WTC11 (cell line): ENCODE measurements around the gene EMX2. TPM values are rescaled to one million over a fixed set of nuclear protein-coding genes. Genes with fewer than 3 reads are reported as not detected.

ENCODE experiments used
- ATAC-seq: fragments of 200-7000 bp; cut with Tn5 transposase; 2 replicates; pipeline ENCODE4 v1.10.0; 2021; ENCODE audit warnings: mild to moderate bottlenecking, moderate library complexity
- CTCF ChIA-PET: fragments of 300-600 bp; sonication (Branson Sonifier 250); formaldehyde crosslinking; loops from one replicate; lab custom pipeline; 2021; ENCODE audit warnings: antibody characterized with exemption; lab: Charles Lee
- POLR2A ChIA-PET: fragments of 350-600 bp; sonication (Branson Sonifier 250); formaldehyde crosslinking; loops from one replicate; lab custom pipeline; 2021; ENCODE audit warnings: antibody characterized with exemption; lab: Charles Lee
- DNase-seq: peaks from one replicate; pipeline ENCODE4 v3.0.0; 2021; ENCODE audit warnings: low spot score
- H3K27ac Mint-ChIP-seq: 2 replicates; pipeline ENCODE4 v1.8.0; 2021; ENCODE audit warnings: mixed read lengths
- H3K27me3 Mint-ChIP-seq: 2 replicates; pipeline ENCODE4 v1.8.0; 2021; ENCODE audit warnings: low read depth, mild to moderate bottlenecking, moderate library complexity, mixed read lengths
- H3K36me3 Mint-ChIP-seq: 2 replicates; pipeline ENCODE4 v1.8.0; 2021; ENCODE audit warnings: mixed read lengths
- H3K4me1 Mint-ChIP-seq: 2 replicates; pipeline ENCODE4 v1.8.0; 2022; ENCODE audit warnings: mixed read lengths
- H3K4me3 Mint-ChIP-seq: 2 replicates; pipeline ENCODE4 v1.8.0; 2021; ENCODE audit warnings: mild to moderate bottlenecking, moderate library complexity, mixed read lengths
- H3K9me3 Mint-ChIP-seq: 2 replicates; pipeline ENCODE4 v1.8.0; 2021; ENCODE audit warnings: mixed read lengths
- ARID4B ChIP-seq: sonication (generic); formaldehyde crosslinking; IDR thresholded peaks from 2 replicates; pipeline ENCODE4 v1.8.0; 2023; ENCODE audit warnings: missing genetic modification reagents, mild to moderate bottlenecking, borderline replicate concordance
- FOXP4 ChIP-seq: sonication (generic); formaldehyde crosslinking; IDR thresholded peaks from 2 replicates; pipeline ENCODE4 v1.8.0; 2022; ENCODE audit warnings: mild to moderate bottlenecking, missing genetic modification reagents
- GABPB1 ChIP-seq: sonication (generic); formaldehyde crosslinking; IDR thresholded peaks from 2 replicates; pipeline ENCODE4 v1.8.1; 2023; ENCODE audit warnings: mild to moderate bottlenecking, missing genetic modification reagents
- IRF1 ChIP-seq: sonication (generic); formaldehyde crosslinking; IDR thresholded peaks from 2 replicates; pipeline ENCODE4 v1.8.0; 2023; ENCODE audit warnings: missing genetic modification reagents
- JUN ChIP-seq: sonication (generic); formaldehyde crosslinking; IDR thresholded peaks from 2 replicates; pipeline ENCODE4 v1.8.0; 2023; ENCODE audit warnings: mild to moderate bottlenecking, missing genetic modification reagents
- MLX ChIP-seq: sonication (generic); formaldehyde crosslinking; IDR thresholded peaks from 2 replicates; pipeline ENCODE4 v1.8.1; 2023; ENCODE audit warnings: mild to moderate bottlenecking, missing genetic modification reagents, moderate library complexity
- NFE2L1 ChIP-seq: sonication (generic); formaldehyde crosslinking; IDR thresholded peaks from 2 replicates; pipeline ENCODE4 v1.8.1; 2023; ENCODE audit warnings: missing genetic modification reagents
- TP53 ChIP-seq: sonication (generic); formaldehyde crosslinking; IDR thresholded peaks from 2 replicates; pipeline ENCODE4 v1.8.1; 2023; ENCODE audit warnings: mild to moderate bottlenecking, missing genetic modification reagents
- USF1 ChIP-seq: sonication (generic); formaldehyde crosslinking; IDR thresholded peaks from 2 replicates; pipeline ENCODE4 v1.8.0; 2022; ENCODE audit warnings: mild to moderate bottlenecking, missing genetic modification reagents
- USF2 ChIP-seq: sonication (generic); formaldehyde crosslinking; IDR thresholded peaks from 2 replicates; pipeline ENCODE4 v1.8.1; 2023; ENCODE audit warnings: mild to moderate bottlenecking, missing genetic modification reagents, moderate library complexity
- ZBTB21 ChIP-seq: sonication (generic); formaldehyde crosslinking; IDR thresholded peaks from 2 replicates; pipeline ENCODE4 v1.8.1; 2023; ENCODE audit warnings: mild to moderate bottlenecking, missing genetic modification reagents, borderline replicate concordance
- ZBTB43 ChIP-seq: sonication (generic); formaldehyde crosslinking; IDR thresholded peaks from 2 replicates; pipeline ENCODE4 v1.8.1; 2023; ENCODE audit warnings: mild to moderate bottlenecking, missing genetic modification reagents
- ZNF138 ChIP-seq: sonication (generic); formaldehyde crosslinking; conservative IDR thresholded peaks from 2 replicates; pipeline ENCODE4 v1.8.1; 2022; ENCODE audit warnings: mild to moderate bottlenecking, moderate library complexity, missing genetic modification reagents
- total RNA-seq: library from RNA; stranded (reverse); gene quantifications from 3 replicates; pipeline ENCODE4 v1.2.3, GENCODE V29; 2021

The EMX2 gene
- total RNA-seq, 1 experiment from 2014 or later, result not detected

GRCh38 chr10:117553142-117553814, 10.7 kb downstream of the EMX2 start (continued):
- TF ChIP-seq NFE2L1 (CRISPR knock-in tag) (peak; percentile 75; the same call in 1 of the 2 replicates), FOXP4 (CRISPR knock-in tag) (peak; percentile 87), TP53 (no peak), MLX (no peak), USF2 (CRISPR knock-in tag) (0 out of 2 replicates have a peak, but pooled peaks have one; percentile 8), ARID4B (CRISPR knock-in tag) (no peak), ZNF138 (no peak), USF1 (no peak)

GRCh38 chr10:117553815-117554172, 11.2 kb downstream of the EMX2 start:
- peaks cover 32% of the 10 kb centered on the region for H3K4me1 Mint-ChIP-seq
- peak overlapping the region; percentile 58 for H3K4me3 Mint-ChIP-seq
- peaks cover 88% of the 10 kb centered on the region for H3K27me3 Mint-ChIP-seq
- TF ChIP-seq ZNF138 (0 out of 2 replicates have a peak, but pooled peaks have one; percentile 25), IRF1 (no peak), ZBTB21 (peak; percentile 38; the same call in 1 of the 2 replicates), ZBTB43 (CRISPR knock-in tag) (no peak), JUN (CRISPR knock-in tag) (no peak), GABPB1 (CRISPR knock-in tag) (no peak)
- TF ChIP-seq, all 79 proteins: peak for 2
- no peak overlapping the region for H3K27ac Mint-ChIP-seq
- H3K36me3 Mint-ChIP-seq, result no peaks in the 10 kb centered on the region
- POLR2A ChIA-PET, result no interaction called here
- H3K9me3 Mint-ChIP-seq, result no peaks in the 10 kb centered on the region
- DNase-seq (peak; percentile 47), ATAC-seq (no peak; the same call in 1 of the 2 replicates)
- CTCF ChIA-PET, result interaction anchor here (0.6 to 1.0 kb wide), 2 partner anchors 552 to 906 kb away, joined by 3 read pairs; no protein-coding TSS in a partner anchor
